Measurements from ENCODE around the gene GPR142. TPM values are rescaled to one million over a fixed set of nuclear protein-coding genes. Genes with fewer than 3 reads are reported as not detected.
A peak's percentile ranks its signal among the peaks of the same experiment; 100 is the strongest.

Gene GPR142
- total and polyA plus RNA-seq, 2 of the 13 experiments (the other 11 are each of a cell fraction or from before 2014, with no cell fraction given), result not detected

- TF ChIP-seq SOX6 (IDR thresholded peaks at IDR 0.05), result no peak
- TF ChIP-seq SOX6 (CRISPR knock-in tag; IDR thresholded peaks at IDR 0.05), result peak; percentile 46
- no peak for TF ChIP-seq SCMH1 (CRISPR knock-in tag; IDR thresholded peaks at IDR 0.05; ENCODE audit: borderline replicate concordance)
- TF ChIP-seq HMGXB4 (CRISPR knock-in tag; IDR thresholded peaks at IDR 0.05; ENCODE audit: borderline replicate concordance in 1 of 2, low read depth in 1 of 2), result peak; percentile 57 to 79; a peak in 3 of 4 replicates
- TF ChIP-seq TGIF2 (CRISPR knock-in tag; IDR thresholded peaks at IDR 0.05), result peak; percentile 19; the same call in 1 of the 2 replicates
- TF ChIP-seq ZNF281 (CRISPR knock-in tag; IDR thresholded peaks at IDR 0.05; ENCODE audit: borderline replicate concordance), result no peak
- peak; percentile 81 for TF ChIP-seq FOXK1 (CRISPR knock-in tag; IDR thresholded peaks at IDR 0.05; ENCODE audit: borderline replicate concordance, low read depth)
- peak; percentile 91; the same call in 1 of the 2 replicates for TF ChIP-seq MEF2D (CRISPR knock-in tag; IDR thresholded peaks at IDR 0.05)
- TF ChIP-seq RFXAP (CRISPR knock-in tag; IDR thresholded peaks at IDR 0.05; ENCODE audit: borderline replicate concordance), result no peak; the same call in 1 of the 2 replicates
- 0 out of 2 replicates have a peak, but pooled peaks have one; percentile 45 for TF ChIP-seq GZF1 (CRISPR knock-in tag; IDR thresholded peaks at IDR 0.05)
- TF ChIP-seq KDM4B (CRISPR knock-in tag; IDR thresholded peaks at IDR 0.05), result no peak; the same call in 1 of the 2 replicates
- TF ChIP-seq SOX13 (IDR thresholded peaks at IDR 0.05), result 0 out of 2 replicates have a peak, but pooled peaks have one; percentile 60
- TF ChIP-seq SOX13 (CRISPR knock-in tag; conservative IDR thresholded peaks at IDR 0.05 in 1 of 2, IDR thresholded peaks at IDR 0.05 in 1 of 2), result 0 out of 4 replicates have a peak, but pooled peaks of 1 of the 2 experiments have one; percentile 72
- TF ChIP-seq ZNF652 (CRISPR knock-in tag; IDR thresholded peaks at IDR 0.05; ENCODE audit: borderline replicate concordance, low read depth), result no peak; the same call in 1 of the 2 replicates
- no peak; the same call in 1 of the 2 replicates for TF ChIP-seq ZSCAN21 (CRISPR knock-in tag; IDR thresholded peaks at IDR 0.05; ENCODE audit: borderline replicate concordance)
- no peak for TF ChIP-seq ZNF775 (CRISPR knock-in tag; IDR thresholded peaks at IDR 0.05; ENCODE audit: borderline replicate concordance)
- TF ChIP-seq MXD3 (CRISPR knock-in tag; IDR thresholded peaks at IDR 0.05), result no peak
- TF ChIP-seq ZNF546 (CRISPR knock-in tag; conservative IDR thresholded peaks at IDR 0.05), result 0 out of 2 replicates have a peak, but pooled peaks have one; percentile 58
- no peak for TF ChIP-seq TCF12 (IDR thresholded peaks at IDR 0.05)
- no peak for TF ChIP-seq TCF12 (CRISPR knock-in tag; IDR thresholded peaks at IDR 0.05)
- TF ChIP-seq BCL3 (CRISPR knock-in tag; IDR thresholded peaks at IDR 0.05), result no peak
Measured at GRCh38 chr17:74417178-74418045, 50.1 kb downstream of the GPR142 start (continued).

All from HepG2 (cell line).